COR-L47 (cell line): ENCODE data around the gene SH3RF3.

Source experiments
- DNase-seq: peaks from one replicate; lab custom pipeline; 2025; lab: John Stamatoyannopoulos, UW

Gene SH3RF3

DNA sequence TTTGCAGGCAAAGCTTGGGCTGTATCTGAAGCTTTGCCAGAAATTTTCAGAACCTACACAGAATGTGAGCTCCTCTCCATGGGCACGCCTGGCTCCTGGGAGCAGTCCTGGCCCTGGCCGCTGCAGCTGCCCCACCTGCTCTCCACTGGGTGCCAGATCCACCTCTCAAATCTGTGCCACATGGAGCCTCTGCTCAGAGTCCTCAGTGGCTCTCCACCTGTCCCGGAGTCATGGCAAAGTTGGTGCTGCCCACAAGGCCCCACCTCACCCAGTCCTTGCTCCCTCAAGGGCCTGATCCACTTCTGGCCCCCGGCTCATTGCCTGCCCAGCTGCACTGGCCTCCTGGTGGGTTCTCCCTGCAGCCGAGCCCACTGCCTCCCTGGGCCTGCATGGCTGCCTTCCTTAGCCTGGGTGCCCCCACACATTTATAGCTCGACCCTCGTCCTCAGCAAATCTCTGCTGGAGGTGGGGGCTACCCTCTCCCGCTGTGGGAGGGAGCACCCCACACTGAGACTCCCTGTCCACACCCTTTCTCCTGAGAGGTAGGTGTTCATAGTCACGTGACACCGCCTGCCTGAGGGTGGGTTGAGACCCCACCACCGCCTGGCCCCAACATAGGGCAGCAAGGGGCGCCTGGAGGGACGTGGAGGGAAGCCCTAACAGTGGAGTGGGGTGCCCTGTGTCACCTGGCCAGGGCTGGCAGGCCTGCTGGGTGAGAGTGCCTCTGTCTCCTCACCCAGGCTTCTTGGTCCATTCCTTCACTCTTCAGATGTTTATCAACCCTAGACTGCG is 224.1 kb downstream of the SH3RF3 start:
- no peak for DNase-seq

- no peak for DNase-seq
Measured at GRCh38 chr2:109353806-109354745, 225.1 kb downstream of the SH3RF3 start.

- DNase-seq: no peak
Measured at GRCh38 chr2:109355192-109355843, 226.3 kb downstream of the SH3RF3 start.

GRCh38 chr2:109356324-109357035 is 227.5 kb downstream of the SH3RF3 start:
- DNase-seq: no peak

DNA sequence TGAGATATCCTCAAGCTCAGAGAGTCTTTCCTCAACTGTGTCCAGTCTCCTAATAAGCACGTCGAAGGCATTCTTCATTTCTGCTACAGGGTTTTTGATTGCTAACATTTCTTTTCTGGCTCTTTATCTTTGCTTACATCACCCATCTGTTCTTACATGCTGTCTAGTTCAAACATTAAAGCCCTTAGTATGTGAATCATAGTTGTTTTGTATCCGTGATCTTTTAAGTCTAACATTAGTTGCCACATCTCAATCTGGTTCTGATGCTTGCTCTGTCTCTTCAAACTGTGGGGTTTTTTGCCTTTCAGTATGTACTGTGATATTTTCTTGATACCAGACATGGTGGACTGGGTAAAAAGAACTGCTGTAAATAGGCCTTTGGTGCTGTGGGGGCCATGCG is 235.2 kb downstream of the SH3RF3 start:
- no peak for DNase-seq

GRCh38 chr2:109365131-109365530 is 236.1 kb downstream of the SH3RF3 start:
- no peak for DNase-seq

GRCh38 chr2:109367683-109368082 is 238.7 kb downstream of the SH3RF3 start:
- no peak for DNase-seq

DNA sequence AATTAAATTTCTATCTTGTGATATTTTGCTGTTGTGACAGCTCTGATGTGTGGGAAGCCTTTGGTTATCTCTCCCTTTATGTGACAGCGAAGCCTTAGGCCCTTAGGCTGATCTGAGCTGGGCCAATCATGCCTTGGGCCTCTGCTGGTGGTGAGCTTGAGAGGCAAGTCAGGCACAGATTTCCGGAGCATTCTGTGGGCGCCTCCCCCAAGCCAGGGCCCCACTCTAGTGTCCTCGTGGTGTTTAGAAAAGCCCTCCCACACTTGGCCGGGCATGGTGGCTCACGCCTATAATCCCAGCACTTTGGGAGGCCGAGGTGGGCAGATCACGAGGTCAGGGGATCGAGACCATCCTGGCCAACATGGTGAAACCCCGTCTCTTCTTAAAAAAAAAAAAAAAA is 239.8 kb downstream of the SH3RF3 start:
- DNase-seq: no peak

GRCh38 chr2:109369671-109370191 is 240.7 kb downstream of the SH3RF3 start:
- DNase-seq: no peak

GRCh38 chr2:109370399-109371035 is 241.5 kb downstream of the SH3RF3 start:
- DNase-seq: no peak

- DNase-seq: no peak
Measured at GRCh38 chr2:109371481-109372170, 242.6 kb downstream of the SH3RF3 start.

- no peak for DNase-seq
Measured at GRCh38 chr2:109372171-109372568, 243.2 kb downstream of the SH3RF3 start.

- no peak for DNase-seq
Measured at GRCh38 chr2:109372614-109373013, 243.6 kb downstream of the SH3RF3 start.

DNA sequence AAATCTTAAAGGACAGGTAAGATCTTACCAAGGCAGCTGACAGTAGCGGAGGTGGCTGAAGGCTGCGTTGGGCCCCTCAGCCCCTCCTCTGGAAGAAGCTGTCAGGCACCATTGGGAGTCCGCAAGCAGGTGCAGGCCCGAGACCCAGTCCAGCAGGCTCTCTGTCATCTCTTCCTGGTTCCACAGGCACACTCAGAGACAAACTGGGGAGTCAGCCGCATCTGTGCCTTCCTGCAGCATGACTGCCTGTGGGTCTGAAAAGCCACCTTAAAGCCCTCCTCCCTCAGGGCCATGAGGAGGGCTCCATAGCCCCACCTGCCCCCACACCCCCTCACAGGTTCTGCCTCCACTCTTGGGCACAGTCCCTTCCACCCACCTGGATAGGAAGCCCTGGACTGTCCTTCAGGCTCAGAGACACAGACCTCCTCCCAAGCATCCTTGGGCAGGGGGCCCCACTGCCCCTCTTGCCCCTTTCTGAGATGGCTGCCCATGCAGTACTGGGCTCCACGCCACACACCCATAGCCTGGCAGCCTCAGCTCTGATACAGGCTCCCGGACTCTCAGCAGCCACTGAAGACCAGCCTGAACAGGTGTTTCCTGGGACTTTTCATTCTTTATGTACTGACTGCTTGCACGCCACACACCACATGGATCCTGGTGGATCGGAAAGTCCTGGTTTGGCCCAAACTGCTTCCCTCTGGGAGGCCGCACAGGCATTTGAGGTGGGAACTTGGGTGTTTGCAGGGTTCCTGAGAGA is 245.0 kb downstream of the SH3RF3 start:
- no peak for DNase-seq

- no peak for DNase-seq
Measured at GRCh38 chr2:109374548-109375130, 245.6 kb downstream of the SH3RF3 start.

DNA sequence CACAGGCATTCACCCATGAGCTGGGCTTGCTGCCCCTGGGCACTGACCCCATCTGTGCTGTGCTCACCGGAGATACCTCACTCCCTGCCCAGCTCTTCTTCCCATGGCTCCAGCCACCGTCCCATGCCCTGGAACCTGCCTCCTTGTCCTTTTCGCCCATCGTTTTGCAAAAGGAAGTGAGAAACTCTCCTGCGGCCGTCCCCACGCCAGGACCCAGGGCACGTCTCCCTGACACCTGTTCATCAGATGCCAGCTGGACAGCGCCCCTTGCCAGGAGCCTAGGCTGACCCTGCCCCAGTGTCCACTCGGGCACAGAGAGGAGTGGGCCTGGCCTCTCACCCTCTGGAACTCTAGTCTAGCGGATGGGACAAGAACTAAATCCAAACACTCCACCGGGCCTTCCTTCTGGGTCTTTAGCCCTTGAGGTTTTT is 246.1 kb downstream of the SH3RF3 start:
- no peak for DNase-seq

DNA sequence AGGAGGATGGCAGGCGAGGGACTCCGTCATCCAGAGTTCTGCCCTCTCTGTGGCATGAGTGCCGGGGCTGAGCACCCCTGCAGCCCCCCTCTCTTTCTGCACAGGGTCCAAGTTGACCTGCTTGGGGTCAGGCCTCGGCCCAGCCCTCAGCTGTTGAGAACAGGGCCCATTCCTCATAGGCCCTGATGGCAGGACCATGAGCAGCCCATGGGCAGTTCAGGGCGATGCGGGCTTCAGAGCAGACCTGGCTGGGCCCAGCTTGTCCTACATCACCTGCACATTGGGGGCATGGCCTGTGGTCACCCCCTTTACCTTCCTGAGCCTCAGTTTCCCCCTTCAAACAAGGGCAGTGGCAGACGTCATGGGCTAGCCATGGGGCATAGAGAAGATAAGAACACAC is 246.7 kb downstream of the SH3RF3 start:
- no peak for DNase-seq

DNA sequence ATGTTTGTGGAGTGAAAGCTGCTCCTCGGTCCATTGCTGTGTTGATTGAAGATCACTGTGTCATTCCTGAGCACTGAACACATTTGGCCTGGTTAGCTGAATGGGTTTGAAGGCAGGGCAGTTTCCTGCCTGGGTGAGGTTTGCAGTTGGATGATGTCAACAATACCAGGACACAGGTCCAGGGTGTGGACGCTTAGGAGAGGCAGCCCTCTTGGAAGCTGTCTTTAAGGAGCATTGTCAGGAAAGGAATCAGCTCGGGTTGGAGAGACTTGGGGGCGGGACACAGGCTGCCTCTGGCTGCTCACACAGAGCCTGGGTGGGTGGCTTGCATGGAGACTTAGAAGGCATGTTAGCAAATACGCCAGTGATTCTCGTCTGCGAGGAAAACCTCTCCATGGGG is 247.1 kb downstream of the SH3RF3 start:
- DNase-seq: no peak

- no peak for DNase-seq
Measured at GRCh38 chr2:109376796-109377495, 247.9 kb downstream of the SH3RF3 start.
